Activated CD4-positive, alpha-beta T cell treated with anti-CD3 and anti-CD28 coated beads for 1 hour (primary cell): Measurements from ENCODE around the gene TEAD3.
"Not testable (repeated sequence)": the region's sequence is repeated elsewhere in the genome, so short reads cannot be mapped to it uniquely, and the experiment has no call there.

Experiments
- DNase-seq: peaks from one replicate; pipeline ENCODE4 v3.0.0-alpha.2; 2020

Gene TEAD3

DNA sequence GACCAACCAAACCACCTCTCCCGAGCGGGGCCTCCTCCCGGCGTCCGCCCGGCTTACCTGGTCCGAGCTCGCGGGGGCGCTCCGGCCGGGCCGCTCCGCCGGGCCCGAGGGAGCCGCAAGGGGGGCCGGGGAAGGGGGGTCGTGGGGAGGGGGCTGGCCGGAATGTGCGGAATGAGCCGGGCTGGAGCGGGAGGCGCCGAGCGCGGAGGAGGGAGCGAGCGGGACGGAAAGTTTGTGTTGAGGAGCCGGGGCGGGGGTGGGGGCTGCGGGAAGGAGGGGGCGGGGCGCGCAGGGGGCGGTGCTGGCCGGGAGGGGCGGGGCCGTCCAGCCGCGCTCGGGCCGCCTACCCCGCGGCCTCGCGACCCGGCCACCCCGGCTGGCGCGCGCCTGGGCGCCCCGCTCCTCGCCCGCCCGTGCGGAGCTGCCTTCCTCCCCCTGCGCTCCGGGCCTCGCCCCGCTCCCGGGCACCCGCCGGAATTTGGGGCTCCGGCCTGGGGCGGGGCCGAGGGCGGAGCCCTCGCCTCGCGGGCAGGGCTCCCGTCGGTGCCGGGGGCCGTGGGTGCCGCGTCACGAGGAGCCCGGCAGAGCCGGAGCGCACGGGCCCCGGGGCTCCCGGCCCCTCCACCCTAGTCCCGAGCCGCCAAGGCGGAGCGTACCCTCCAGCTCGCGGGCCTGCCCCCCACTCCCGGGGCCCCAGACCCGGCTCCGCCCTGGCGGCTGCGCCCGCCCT lies at the start of gene TEAD3:
TEAD3 (minus strand) TSS at position 239 of the 730 bp plus-strand sequence.
- peak; percentile 38 for DNase-seq

DNA sequence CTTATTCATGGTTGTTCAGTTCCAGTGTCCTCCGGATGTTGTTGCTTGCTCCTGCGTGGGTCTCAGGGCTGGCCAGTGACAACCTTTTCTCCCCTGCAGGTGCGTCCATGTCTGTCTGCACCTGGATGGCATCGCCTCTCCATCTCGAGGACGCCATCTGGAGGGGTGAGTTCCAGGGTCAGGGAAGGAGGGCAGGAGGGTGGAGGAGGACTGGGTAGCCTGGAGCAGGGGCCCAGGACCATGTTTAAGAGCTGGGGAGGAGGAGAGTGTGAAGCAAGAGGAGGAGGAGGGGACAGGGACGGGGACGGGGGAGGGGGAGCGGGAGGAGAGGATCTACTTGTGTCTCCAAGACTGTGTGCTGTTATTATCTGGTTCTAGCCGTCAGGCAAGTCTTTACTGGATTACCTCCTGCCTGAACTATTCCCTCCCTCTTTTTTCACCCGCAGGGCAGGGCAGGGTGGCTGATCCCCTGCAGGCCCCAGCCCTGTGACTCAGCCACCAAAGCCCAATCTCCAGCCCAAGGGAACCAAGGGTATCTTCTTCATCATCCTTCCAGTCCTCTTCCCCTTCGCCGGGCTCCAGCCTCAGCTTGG lies 48.0 kb upstream of the TEAD3 start:
- DNase-seq, result no peak

DNA sequence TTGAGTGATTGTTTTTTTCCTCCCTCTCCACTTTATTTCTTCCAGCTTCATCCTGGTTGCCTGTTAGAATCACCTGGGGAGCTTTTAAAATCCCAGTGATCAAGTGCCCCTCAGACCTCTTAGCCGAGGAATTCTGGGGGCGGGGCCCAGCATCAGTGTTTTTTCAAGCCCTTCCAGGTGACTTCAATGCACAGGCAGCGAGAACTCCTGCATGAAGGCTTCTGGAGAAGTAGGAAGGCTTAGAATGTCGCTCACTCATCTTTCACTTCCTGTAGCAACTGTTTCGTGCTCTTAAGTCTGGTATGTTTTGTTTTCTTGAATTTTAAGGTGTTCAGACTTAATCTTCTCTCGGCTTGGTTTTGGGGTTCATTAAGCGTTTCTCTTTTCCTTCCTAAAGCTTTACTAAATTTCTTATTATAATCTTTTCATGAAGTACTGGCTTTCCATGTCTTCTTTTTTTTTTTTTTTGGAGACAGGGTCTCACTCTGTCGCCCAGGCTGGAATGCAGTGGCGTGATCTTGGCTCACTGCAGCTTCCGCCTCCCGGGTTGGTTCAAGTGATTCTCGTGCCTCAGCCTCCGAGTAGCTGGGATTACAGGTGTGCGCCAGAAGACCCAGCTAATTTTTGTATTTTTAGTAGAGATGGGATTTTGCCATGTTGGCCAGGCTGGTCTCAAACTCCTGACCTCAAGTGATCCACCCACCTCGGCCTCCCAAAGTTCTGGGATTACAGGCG lies 46.7 kb upstream of the TEAD3 start:
- no peak for DNase-seq

DNA sequence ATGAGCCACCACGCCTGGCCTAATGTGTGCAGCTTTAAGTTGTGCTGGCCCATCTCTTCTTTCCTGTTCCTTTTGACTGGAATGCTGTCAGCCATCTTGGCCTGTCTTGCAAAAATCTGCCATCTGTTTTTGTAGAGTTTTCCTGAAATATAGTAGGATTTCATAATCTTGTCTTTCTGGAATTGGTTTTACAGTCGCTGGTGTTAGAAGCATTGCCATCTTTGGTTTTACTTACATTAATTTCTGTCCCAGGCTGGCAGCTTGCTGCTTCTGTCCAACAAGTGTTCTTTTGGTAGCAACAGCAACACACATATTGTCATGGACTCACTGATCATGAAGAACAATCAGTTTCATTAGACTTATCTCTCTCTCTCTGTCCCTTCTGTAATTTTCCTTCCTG lies 45.0 kb upstream of the TEAD3 start:
- DNase-seq, result no peak

DNA sequence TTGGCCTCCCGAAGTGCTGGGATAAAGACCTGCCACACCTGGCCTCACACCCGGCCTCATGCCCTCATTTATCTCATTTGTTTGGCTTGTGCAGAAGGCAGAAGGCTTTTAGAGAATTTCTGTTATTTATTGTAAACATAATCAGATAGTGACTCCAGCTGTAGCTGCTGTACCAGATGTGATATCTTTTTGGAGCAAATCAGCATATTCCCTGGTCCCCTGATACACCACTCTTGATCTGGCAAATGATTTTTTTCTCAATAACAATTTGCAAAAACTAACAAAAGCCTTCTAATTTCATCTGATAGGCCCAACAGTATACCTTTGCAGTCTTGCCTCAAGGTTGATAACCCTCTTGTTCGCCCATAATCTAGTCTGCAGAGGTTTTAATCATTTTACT lies 42.3 kb upstream of the TEAD3 start:
- DNase-seq, result no peak

DNA sequence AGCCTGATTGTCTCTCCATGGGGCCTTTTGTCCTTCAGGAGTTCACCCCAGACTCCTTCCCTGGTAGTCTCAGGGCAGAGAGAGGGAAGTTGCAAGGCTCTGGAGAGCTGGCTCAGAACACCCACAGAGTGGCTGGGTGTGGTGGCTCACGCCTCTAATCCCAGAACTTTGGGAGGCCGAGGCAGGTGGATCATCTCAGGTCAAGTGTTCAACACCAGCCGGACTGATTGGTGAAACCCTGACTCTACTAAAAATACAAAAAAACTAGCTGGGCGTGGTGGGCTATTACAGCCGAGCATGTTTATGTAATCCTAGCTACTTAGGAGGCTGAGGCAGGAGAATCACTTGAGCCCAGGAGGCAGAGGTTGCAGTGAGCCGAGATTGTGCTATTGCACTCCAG lies 39.0 kb upstream of the TEAD3 start:
- DNase-seq, result not testable (repeated sequence)

DNA sequence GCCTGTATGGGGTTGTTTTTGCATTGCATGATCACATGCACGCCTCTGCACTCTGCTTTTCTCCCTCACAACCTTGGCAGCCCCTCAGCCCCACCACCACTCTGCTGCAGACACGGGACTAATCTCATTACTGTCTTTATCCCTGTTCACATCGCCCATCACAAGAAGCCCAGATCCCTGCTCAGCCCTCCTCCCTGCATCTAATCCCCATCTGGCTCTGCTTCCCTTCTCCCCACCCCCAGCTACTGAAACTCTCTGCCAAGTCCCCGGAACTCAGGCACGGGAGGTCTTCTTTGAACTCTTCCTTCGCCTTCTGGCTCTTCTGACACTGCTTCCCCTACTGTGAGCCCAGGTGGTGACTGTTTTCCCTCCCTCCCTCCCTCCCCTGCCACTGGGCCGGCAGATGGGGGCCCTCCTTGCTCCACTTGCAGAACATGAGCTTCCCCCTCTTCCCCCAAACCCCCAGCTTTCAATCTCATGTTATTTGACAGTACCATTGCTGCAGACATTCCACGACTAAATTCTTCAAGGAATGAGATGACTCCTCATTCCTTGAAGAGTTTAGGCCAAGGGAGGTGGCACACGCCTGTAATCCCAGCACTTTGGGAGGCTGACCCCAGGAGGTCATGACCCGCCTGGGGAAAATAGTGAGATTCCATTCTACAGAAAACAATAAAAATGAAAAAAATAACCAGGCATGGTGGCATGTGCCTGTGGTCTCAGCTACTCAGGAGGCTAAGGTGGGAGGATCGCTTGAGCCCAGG lies 37.7 kb upstream of the TEAD3 start:
- DNase-seq, result no peak

DNA sequence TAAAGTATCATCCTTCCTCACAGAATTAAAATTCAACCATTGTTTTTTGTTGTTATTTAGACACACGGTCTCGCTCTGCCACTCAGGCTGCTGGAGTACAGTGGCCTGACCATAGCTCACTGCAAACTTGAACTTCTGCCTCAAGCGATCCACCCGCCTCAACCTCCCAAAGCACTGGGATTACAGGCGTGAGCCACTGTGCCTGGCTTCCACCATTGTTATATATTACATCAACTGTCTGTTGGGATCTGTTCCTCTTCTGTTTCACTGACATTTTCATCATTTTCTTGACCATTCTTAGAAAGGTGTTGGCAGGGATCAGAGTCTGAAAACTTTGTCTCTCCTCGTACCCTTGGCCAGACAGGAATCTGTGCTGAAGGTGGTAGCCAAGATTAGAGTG lies 37.1 kb upstream of the TEAD3 start:
- DNase-seq, result no peak

DNA sequence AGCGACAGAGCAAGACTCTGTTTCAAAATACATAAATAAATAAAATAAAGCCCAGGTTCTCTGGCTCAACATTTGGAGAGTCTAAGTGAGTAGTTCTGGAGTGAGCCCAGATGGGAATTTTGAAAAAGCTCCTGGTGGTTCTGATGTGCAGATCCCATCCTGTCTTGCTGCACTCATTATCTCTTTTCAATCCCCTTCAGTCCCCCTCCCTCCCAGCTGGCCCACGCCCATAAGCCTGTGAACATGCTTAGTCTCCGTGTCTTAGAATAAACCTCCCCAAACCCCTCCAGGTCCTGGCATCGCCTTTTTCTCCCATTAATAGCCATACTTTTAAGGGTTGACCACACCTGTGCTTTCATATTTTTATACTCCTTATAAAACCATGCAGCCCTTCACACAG lies 35.2 kb upstream of the TEAD3 start:
- no peak for DNase-seq

DNA sequence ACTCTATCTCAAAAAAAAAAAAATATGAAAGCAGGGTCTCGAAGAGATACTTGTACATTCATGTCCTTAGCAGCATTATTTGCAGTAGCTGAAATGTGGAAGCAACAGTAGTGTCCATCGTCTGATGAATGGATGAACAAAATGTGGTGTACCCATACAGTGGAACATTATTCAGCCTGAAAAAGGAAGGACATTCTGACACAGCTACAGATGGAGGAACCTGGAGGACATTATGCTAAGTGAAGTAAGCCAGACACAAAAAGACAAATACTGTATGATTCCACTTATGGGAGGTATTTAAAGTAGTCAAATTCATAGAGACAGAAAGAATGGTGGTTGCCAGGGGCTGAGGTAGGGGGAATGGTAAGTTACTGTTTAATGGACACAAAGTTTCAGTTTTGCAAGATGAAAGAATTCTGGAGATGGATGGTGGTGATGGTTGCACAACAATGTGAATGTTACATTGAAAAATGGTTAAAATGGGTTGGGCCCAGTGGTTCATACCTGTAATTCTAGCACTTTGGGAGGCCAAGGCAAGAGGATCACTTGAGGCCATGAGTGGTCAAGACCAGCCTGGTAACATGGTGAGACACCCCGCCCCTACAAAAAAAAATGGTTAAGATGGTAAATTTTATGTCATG lies 27.6 kb upstream of the TEAD3 start:
- no peak for DNase-seq

DNA sequence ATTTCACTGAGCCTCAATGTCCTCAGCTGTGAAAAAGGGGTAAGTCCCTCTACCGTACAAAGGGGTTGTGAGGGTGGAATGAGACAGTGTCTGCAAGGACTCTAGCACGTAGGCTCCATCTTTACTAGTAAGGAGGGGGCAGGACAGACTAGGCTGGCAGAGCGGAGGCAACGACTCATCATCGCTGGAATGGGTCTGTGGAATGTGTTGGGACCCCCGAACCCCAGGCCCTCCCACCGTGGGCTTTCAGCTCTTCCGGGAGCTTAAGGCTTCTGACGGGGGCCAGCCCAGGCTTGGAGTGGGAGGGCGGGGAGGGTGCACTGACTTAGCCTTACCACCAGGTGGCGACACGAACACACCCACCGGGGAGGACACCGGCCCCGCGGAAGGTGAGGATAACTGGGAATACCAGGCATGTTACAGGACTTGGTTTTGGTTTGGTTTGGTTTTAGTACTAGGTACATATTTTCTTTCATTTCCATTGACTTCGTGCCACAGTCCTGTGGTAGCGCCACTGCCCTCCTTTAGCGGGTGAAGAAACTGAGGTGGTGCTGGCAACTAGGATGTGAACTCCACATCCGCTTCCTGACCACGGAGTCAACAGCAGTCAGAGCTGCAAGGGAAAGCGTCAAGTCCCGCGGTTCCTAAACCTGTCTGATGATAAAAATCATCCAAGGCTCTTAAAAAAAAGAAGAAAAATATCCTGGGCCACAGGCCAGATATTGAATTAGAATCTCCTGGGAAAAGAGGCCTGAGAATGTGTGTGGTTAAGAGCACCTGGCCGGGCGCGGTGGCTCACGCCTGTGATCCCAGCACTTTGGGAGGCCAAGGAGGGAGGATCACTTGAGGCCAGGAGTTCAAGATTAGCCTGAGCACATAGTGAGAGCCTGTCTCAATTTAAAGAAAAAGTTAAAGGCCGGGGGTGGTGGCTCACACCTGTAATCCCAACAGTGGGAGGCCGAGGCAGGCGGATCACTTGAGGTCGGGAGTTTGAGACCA lies 26.1 kb upstream of the TEAD3 start:
- peak; percentile 60 for DNase-seq

DNA sequence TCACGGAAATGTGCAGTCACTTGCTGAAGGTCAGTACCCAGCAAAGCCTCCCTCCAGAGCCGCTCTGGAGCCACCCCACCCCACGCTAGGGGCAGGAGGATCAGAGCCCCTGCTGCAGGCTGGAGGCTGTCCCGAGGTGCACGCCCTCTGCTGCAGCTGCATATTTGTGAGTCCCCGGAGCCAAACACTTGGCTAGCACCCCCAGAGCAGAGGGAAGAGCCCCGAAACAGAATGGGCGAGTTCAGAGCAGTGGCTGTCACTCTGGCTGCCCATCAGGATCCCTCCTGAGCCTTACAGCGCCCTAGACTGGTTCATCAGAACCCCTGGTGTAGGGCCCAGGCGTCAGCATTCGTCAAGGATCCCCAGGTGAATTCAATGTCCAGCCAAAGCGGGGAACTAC lies 25.3 kb upstream of the TEAD3 start:
- no peak for DNase-seq

DNA sequence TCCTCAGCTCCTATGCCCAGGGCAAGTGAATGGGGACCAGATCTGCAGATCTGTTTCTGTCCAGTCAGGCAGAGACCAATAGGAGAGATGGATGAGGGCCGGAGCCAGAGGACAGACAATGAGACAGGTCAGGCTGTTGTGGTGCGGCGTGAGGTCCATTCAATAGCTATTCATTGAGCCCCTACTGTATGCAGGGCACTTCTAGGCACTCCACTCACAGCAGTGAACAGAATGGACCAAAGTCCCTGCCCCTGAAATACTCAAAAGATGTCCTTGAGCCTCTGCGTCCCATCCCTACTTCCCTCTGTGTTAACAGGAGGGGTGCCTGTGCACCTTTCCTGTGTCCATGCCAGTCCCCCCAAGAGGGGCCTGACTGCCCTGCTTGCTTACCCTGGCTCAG lies 24.4 kb upstream of the TEAD3 start:
- DNase-seq, result no peak

DNA sequence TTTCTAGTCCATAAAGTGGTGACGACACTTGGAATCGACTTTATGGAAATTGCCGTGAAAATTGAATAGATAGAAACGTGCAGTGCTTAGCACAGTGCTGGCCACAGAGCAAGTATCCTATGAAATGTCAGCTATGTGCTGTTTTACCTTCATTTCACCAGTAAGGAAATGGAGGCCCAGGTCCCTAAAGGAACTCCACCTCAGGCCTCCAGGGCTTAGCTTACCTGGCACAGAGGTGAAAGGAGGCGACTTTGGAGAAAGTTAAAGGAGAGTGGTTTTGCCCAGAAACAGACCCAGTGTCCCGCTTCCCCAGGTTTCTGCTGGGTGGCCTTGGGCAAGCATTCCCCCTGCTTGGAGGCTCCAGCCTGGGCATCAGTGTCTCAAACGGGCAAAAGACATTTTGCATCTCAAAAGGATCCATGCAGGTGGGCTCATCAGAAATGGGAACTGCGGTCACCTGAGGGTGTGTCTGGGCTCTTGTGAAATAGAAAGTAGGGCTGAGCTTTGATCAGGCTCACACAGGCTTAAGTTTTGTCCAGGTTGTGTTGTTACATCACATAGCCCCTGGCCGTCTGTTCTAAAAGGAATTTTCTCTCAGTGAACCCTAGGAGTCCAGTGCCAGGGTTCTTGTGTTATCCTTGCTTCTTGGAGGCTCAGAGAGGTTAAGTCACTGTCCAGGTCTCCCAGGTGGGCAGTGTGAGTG lies 22.6 kb upstream of the TEAD3 start:
- no peak for DNase-seq

DNA sequence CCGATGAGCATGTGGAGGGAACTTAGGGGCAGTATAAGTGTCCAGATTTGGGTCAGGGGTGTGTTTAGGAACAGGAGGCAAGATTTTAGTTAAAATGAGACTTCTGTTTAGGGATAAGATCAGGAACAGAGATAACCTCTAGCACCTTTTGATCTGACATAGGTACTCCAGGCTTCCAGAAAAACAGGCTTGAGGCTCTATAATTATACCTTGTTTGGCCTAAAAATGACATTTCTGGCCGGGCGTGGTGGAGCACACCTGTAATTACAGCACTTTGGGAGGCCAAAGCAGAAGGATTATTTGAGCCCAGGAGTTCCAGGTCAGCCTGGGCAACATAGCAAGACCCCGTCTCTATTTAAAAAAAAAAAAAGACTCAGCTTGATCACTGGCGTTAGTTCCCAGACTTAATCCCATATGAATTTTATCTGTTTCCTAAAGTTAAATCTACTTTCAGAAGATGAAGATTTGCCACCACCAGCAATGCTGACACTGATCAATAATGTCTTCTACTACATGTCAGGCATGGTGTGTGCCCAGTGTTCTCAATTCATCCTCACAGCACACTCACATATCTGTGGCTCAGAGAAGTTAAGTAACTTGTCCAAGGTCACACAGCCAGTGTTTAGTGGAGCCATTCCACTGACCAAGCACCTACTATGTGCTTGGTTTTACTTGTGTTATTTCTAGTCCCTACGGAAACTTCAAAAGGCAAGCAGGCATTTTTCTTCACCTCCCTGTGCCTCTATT lies 21.9 kb upstream of the TEAD3 start:
- no peak for DNase-seq

DNA sequence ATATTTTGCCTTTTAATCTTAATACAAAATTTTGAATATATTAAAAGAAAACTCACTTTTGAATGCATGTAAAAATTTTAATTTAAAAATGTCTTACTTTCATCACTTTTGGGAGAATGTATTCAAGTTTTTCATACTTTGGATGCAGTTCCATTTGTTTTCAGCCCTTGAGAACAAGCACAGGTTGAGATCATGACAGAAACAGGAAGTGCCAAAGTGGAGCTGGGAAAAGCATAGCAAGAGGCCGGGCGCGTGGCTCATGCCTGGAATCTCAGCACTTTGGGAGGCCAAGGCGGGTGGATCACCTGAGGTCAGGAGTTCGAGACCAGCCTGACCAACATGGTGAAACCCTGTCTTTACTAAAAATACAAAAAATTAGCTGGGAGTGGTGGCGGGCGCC lies 21.1 kb upstream of the TEAD3 start:
- not testable (repeated sequence) for DNase-seq

DNA sequence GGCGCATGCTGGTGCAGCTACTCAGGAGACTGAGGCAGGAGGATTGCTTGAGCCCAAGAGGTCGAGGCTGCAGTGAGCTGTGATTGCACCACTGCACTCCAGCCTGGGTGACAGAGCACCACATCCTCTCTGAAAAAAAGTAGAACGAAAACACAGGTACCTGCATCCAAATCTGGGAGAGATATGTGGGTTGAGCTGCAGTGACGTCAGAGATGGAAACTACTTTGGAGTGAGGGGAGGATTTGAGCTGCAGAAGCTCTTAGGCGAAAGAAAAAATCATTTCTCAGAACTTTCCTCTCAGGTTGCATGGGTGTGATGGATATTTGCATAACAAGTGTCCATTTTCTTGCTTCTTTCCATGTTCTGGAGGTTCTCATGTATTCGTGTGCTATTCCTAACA lies 19.8 kb upstream of the TEAD3 start:
- DNase-seq, result no peak

DNA sequence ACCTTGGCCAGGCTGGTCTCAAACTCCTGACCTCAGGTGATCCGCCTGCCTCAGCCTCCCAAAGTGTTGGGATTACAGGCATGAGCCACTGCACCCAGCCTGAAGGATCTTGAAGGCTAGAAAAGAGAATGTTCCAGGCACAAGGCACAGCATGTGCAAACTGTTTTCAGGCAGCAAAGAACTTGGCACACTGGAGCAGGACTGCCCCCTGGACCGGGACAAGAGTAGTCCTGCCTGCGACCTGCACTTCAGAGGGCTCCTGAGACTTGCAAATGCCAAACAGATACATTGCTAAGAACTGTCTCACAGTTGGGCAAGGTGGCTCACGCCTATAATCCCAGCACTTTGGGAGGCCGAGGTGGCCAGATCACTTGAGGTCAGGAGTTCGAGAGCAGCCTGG lies 19.1 kb upstream of the TEAD3 start:
- DNase-seq, result not testable (repeated sequence)

DNA sequence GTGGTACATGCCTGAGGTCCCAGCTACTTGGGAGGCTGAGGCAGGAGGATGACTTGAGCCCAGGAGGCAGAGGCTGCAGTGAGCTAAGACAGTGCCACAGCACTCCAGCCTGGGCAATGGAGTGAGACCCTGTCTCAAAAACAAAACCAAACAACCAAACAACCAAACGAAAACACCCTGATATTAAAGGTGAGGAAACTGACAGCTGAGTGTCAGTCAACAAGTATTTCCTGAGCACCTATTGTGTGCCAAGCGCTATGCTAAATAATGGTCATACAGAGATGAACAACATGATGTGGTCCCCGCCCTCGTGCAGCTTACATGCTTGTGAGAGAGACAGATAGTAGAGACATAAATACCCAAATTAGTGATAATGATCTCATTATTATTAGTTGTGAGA lies 17.7 kb upstream of the TEAD3 start:
- DNase-seq, result no peak

DNA sequence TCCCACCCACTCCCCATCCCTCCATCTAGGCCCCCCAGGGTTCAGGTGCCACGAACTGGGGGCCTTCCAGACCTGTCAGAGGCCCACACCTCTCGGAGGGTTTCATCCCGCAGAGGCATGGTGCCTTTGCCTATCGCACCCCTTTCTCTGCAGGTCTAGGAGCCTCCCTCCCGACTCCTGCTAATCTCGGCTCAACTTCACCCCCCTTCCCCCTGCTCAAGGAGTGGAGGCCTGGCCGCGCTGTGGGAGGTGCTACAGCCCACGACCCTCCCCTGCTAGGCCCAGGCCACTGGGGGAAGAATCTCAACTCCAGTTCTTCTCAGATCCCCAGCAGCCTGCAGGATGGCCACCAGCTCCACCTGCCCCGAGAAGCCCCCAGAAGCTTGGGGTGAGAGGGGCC lies 15.9 kb upstream of the TEAD3 start, which contains the start of gene TULP1:
TULP1 (minus strand) TSS at position 157 of the 400 bp plus-strand sequence; CDS start at position 119, 38 bp downstream.
- no peak for DNase-seq
